GM19467 (cell line): ENCODE results near the gene MECP2.

ENCODE experiments used
- ATAC-seq: cut with Tn5 transposase; IDR thresholded peaks from one replicate; pipeline ENCODE4 v1.9.1; 2021; ENCODE audit warnings: mild to moderate bottlenecking, moderate library complexity; ENCODE audit not compliant: unreplicated experiment

Gene MECP2

DNA sequence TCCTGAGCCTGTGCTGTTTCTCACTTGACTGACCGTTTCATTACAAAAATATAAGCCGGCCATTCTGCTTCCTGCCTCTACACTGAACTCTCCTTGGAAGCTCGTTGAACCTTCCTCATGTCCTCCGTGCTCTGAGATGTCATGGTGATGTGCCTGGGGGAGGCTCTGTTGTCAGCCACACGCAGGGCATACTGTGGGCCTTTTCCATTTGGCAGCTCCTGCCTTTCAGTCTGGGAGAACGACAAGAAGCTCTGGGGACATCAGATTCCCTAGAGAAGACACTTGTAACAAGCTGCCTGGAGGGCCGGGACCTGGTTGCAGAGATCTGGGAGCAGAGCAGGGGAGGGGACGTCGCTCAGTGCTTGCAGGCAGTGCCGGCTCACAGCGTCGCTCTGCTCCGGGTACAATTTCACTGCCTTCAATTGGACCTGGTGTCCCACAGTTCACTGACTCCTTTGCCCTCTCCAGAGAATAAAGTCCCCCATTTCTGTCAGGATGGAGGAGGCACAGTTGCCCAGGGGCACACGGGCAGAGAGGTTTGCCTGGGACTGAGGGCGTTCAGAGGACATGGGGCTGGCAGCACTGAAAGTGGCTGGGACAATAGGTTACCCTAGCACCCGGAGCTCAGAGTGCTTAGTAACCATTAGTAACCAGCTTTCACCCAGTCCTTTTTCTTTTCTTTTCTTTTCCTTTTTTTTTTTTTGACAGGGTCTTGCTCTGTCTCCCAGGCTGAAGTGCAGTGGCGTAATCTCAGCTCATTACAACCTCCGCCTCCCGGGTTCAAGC lies 19.1 kb upstream of the MECP2 start:
- no peak for ATAC-seq

GRCh38 chrX:154115750-154116149 lies 18.2 kb upstream of the MECP2 start:
- no peak for ATAC-seq

- ATAC-seq: no peak
These were observed 17.6 kb upstream of the MECP2 start for GRCh38 chrX:154115071-154115470.

- ATAC-seq: no peak
These were observed 17.1 kb upstream of the MECP2 start for GRCh38 chrX:154114652-154115051.

DNA sequence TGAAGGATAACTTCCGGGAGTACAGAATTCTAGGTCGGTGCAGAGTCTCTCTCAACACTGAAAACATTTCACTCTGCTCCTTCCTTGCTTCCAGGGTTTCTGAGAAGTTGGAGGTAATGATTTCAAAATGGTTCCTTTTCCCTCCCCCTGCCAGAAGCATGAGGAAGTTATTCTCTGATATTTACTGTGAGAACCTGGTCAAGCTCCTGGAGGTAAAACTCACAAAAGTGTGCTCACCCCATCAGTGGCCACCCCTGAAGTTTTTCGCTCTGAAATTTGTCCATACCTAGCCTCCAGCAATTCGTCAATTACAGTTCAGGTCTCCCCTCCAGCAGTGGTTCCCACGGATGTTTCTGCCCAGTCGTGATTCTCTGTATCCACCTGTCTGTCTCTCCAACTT lies 16.2 kb upstream of the MECP2 start:
- no peak for ATAC-seq

DNA sequence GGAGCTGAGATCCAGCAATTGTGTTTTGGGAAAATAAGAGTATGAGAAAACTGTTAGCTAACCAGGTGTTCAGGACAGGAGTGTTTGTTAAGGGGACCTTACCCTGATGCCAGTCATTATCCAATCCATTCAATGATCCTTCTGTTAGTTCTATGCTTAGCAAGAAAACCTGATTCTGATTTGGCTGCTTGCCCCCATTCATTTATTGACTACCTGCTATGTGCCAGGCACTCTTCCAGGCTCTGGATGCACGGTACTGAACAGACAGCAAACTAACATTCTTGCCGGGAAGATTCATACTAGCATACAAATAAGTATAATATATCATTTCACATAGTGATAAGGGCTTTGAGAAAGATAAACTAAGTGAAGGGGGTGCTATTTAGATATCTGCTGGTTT lies 1.0 kb upstream of the MECP2 start:
- no peak for ATAC-seq

GRCh38 chrX:154097003-154097588 lies 421 bp downstream of the MECP2 start:
- ATAC-seq: peak; percentile 22

- no peak for ATAC-seq
These were observed 1.1 kb downstream of the MECP2 start for GRCh38 chrX:154096140-154097002.

DNA sequence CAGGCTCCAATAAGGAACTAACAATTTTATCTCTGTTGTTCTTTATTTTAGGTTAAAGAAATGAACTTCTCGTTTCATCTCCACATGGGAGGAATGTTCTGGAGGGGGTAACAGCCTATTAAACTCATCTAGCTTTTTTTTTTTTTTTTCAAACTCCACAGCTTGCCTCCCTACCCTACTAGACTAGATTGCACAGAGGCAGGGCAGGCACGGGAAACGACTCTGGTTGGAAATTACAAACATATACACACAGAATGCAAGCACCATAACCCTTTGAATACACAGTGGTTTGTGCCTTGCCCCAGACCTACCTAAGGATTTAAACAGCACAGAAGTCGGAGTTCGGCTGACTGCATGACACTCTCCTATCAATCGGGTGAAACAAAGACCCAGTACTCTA lies 2.7 kb downstream of the MECP2 start:
- ATAC-seq: no peak

- no peak for ATAC-seq
These were observed 3.6 kb downstream of the MECP2 start for GRCh38 chrX:154093965-154094364.

- ATAC-seq: no peak
These were observed 5.1 kb downstream of the MECP2 start for GRCh38 chrX:154092371-154092770.

DNA sequence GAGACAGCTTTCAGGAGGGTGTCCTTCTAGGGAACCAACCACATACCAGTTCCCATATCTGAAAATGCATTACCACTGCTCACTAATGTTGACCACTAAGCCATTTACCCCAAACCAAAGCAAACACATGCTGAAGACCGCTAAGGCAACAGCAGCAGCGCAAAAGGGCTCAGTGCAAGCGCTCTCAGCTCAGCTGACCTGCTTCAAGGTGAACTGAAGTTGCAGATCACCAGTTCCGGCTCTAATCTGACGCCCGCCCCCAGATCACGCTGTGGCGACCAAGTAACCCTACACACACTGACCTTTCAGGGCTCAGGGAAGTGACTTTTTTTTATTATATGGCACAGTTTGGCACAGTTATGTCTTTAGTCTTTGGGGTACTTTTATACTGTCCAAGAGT lies 5.8 kb downstream of the MECP2 start:
- no peak for ATAC-seq

- ATAC-seq: no peak
These were observed 6.8 kb downstream of the MECP2 start for GRCh38 chrX:154090731-154091130.

- ATAC-seq: no peak
These were observed 12.8 kb downstream of the MECP2 start for GRCh38 chrX:154084449-154085300.

DNA sequence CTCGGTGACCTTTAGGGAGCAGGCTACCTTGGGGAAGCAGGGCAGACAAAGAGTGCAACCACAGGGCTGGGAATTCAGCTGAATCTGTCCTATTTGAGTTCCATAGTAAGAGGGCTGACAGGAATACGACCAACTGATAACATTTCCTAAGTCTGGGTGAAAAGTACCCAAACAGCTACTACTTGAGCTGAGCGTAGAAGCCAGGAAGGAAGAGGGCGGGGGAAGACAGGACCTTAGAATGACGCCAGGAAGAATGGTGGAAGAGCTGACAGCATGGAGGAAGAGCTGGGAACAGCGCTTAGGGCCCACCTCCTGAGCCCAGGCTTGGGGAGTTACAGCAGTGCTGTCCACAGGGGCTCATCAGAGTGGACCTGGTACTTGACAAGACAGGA lies 14.4 kb downstream of the MECP2 start:
- no peak for ATAC-seq

- no peak for ATAC-seq
These were observed 15.0 kb downstream of the MECP2 start for GRCh38 chrX:154082396-154083125.

DNA sequence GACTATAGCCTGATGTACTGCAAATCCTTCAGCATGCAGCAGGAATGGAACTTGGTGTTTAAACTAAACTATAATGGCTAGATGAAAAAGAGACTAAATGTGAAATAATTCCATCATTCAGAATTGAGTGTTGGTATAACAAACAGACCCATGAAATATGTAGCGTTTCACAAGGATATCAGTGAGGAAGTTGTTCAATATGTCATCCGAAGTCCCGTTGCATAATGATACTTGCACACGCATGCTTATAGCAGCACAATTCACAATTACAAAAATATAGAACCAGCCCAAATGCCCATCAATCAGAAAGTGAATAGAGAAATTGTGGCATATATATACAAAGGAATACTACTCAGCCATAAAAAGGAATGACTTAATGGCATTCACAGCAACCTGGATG lies 20.4 kb downstream of the MECP2 start:
- no peak for ATAC-seq

DNA sequence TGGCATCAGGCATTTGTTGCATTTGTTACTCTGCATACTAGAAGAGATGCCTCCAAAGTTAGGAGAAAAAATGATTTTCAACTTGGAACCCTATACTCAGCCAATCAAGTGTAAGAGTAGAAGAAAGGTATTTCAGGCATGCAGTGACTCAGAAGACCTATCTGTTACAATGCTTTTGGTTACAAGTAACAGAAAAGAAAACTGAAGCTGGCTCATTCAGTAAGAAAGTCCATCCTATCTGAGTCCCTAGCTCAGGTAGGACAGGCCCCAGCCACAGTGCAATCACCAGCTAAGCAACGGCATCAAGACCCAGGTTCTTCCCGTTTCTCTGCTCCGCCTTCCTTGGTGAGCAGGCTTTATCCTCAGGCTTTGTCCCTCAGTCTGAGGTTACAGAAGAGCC lies 23.3 kb downstream of the MECP2 start:
- no peak for ATAC-seq

DNA sequence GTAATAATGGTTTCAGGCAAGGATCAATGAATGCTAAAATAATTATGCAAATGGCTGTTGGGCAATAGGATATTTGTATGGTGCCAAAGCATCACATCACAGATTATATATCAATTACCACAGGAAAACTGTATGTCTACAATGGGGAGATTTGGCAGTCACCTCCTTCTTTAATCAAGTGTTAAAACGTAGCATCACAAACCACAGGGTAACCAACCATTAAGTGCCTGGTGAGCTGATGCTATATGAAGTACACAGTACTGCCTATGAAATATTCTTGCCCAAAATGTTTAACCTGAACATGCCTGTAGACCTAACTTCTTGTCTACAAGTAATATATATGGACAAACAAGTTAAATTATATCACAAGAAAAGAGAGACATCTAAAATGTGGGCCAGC lies 25.3 kb downstream of the MECP2 start:
- no peak for ATAC-seq

- ATAC-seq: no peak
These were observed 29.0 kb downstream of the MECP2 start for GRCh38 chrX:154068560-154068959.
